Psoas muscle (tissue), 8 donors: ENCODE data around the gene CDC42BPA. TPM values are rescaled to one million over a fixed set of nuclear protein-coding genes. Genes with fewer than 3 reads are reported as not detected.

Source experiments
- ATAC-seq, 4 donors: fragments of 200-7000 bp; cut with Tn5 transposase; one replicate each; pipeline ENCODE4 v1.9.1; 2020; ENCODE audit warnings: moderate library complexity in 3 of 4, mild to moderate bottlenecking in 2 of 4
- DNase-seq, 2 donors: peaks; one replicate each; pipeline ENCODE4 v3.0.0-alpha.2; 2020
- H3K27ac ChIP-seq: fragments of 200-600 bp; one replicate; pipeline ENCODE4 v1.8.0; 2022
- H3K27me3 ChIP-seq, 3 donors: fragments of 200-600 bp in 1 of 3; one replicate each; pipeline versions ENCODE4 v1.6.1 to v1.8.0; 2013 to 2022; ENCODE audit warnings: low read length in 2 of 3, mild to moderate bottlenecking in 2 of 3, moderate library complexity in 1 of 3; ENCODE audit not compliant: insufficient read depth in 3 of 3
- H3K36me3 ChIP-seq, 2 donors: fragments of 200-600 bp in 1 of 2; one replicate each; pipeline versions ENCODE4 v1.6.1 to v1.8.0; 2013 to 2022; ENCODE audit warnings: low read depth in 1 of 2, mild to moderate bottlenecking in 1 of 2, moderate library complexity in 1 of 2; ENCODE audit not compliant: insufficient read depth in 1 of 2
- H3K4me1 ChIP-seq: fragments of 200-600 bp; one replicate; pipeline ENCODE4 v1.8.0; 2022
- H3K4me3 ChIP-seq: fragments of 200-600 bp; one replicate; pipeline ENCODE4 v1.8.0; 2022; ENCODE audit warnings: mild to moderate bottlenecking
- H3K9me3 ChIP-seq: fragments of 200-600 bp; one replicate; pipeline ENCODE4 v1.8.0; 2022
- CTCF ChIP-seq: fragments of 200-600 bp; IDR thresholded peaks from one replicate; pipeline ENCODE4 v1.8.0; 2022; ENCODE audit warnings: antibody characterized with exemption
- WGBS, 3 donors: extraction: QIAGEN DNeasy Blood & Tissue Kit; methylation state at CpG; one replicate each; pipeline versions ENCODE4 v1.1.6 to v1.1.7; 2013; 5-methylcytosine and 5-hydroxymethylcytosine counted together
- intact Hi-C, 2 donors: fragments of 100-400 bp; cut with DNase I; formaldehyde crosslinking; loops; one replicate each; pipeline versions ENCODE4 v1.11.0 to v1.14.2; 2022
- polyA plus RNA-seq, 3 donors: library from polyadenylated mRNA; stranded (reverse); fragments of 200-250 nt; gene quantifications; one replicate each; pipeline ENCODE4 v1.2.3, GENCODE V29; 2013
- total RNA-seq, 4 donors: library from RNA; stranded (reverse); fragmentation: NEBNext Ultra II Directional in 2 of 4; extraction: Animal tissue kit (Norgen Biotek cat#: 25700) in 2 of 4; gene quantifications; one replicate each; pipeline versions ENCODE4 v1.2.1 to v1.2.4, GENCODE V29; 2021 to 2023
- donor health status: healthy with polysubstance abuse.
- donor health status: DM: no; HTN: no; CAD: no; lungs with moderate emphysema.
- donor health status: Bipolar disorder and iron deficiency.
- donor health status: healthy.
- donor health status: DM: yes; HTN: yes; CAD: no.
- donor health status: DM: no; HTN: no; CAD: no.
- donor health status: DM: no; HTN: no; CAD: no.
- donor health status: DM: yes; HTN: yes; CAD: no.

The CDC42BPA gene
- total and polyA plus RNA-seq, 7 donors: 5.3 to 23.0 (median 15.7) TPM

DNA sequence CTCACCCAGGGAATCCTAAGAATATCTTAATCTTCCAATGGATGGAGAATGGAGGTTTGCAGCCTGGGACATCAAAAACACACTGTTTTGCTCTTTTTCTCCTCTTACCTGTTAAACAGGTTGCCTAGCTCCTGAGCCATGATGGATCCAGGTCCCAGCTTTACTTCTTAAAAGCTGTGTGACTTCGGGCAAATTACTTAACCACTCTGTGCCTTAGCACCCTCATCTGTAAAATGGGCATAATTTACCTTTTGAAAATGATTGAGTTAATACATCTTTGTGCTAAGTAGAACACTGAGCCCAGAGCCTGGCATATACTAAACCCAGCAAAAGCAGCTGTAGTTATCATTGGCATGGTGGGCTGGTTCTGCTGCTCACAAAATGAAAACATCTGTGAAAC, 368.0 kb downstream of the CDC42BPA start:
- intact Hi-C loops: no loop called here
- DNase-seq (no peak), ATAC-seq (no peak)
- Histone ChIP-seq H3K36me3 (peaks cover 0 to 36% of the 10 kb centered on the region in 2 donors), H3K27ac (peak overlapping the region; percentile 97), H3K4me1 (peaks cover 63% of the 10 kb centered on the region), H3K27me3 (no peaks in the 10 kb centered on the region), H3K9me3 (no peaks in the 10 kb centered on the region), H3K4me3 (no peak overlapping the region)
- 93 to 100% (median 94%) methylated on average over 1 of the region's 1 CpG for WGBS, 3 donors
- no peak for TF ChIP-seq CTCF

DNA sequence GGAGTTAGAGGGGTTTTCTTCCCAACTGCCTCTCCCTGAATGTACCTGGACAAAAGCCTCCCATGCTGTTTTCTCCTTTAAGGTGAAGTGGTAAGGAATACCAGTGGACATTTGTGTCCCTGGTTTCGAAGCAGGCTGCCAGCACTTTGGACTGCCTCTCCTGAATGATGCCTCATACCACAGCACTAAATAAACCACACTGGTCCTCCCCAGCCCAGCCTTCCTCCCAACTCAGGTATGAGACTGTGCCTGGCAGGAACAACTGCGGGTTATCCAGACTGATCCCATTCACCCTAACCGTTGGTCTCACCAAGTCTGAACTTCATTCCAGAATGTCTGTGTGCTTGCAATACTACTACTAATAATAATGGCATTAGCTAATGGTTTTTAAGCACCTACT, 368.9 kb downstream of the CDC42BPA start:
- peaks cover 70% of the 10 kb centered on the region for H3K4me1 ChIP-seq
- TF ChIP-seq CTCF: no peak

DNA sequence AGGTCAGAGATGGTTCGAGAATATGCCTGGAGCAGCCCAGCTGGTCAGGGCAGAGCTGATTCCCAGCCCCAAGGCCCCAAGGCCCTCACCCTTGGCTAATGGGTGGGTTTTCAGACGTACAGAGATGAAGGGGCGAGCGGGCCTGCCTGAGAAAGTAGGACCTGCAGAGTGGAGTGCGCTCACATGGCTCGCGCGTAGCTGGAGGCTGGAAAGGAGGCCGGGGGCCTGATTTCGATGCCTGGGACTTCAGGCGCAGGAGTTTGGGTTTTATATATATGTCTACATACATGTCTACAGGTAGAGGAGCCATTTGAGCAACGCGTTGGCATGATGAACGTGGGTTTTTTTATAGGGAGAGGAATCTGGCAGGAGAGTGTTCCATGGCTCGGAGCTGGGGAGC, 369.3 kb downstream of the CDC42BPA start:
- no peak for TF ChIP-seq CTCF
- H3K36me3 ChIP-seq: peaks cover 0 to 29% of the 10 kb centered on the region in 2 donors
- WGBS, 3 donors: 65 to 77% (median 74%) methylated on average over 15 of the region's 15 CpGs
- peak overlapping the region; percentile 97 for H3K27ac ChIP-seq
- no peak for ATAC-seq
- H3K9me3 ChIP-seq: no peaks in the 10 kb centered on the region
- H3K27me3 ChIP-seq: no peaks in the 10 kb centered on the region
- DNase-seq: no peak
- H3K4me3 ChIP-seq: no peak overlapping the region
- peaks cover 74% of the 10 kb centered on the region for H3K4me1 ChIP-seq
- intact Hi-C loops: no loop called here

More for the DNA sequence above, 368.9 kb downstream of the CDC42BPA start:
- peaks cover 0 to 30% of the 10 kb centered on the region in 2 donors for H3K36me3 ChIP-seq
- DNase-seq (no peak), ATAC-seq (no peak)
- no peak overlapping the region for H3K4me3 ChIP-seq
- WGBS, 3 donors: 41 to 49% (median 46%) methylated on average over 3 of the region's 3 CpGs
- H3K27me3 ChIP-seq: no peaks in the 10 kb centered on the region
- intact Hi-C loops: no loop called here
- peak overlapping the region; percentile 97 for H3K27ac ChIP-seq
- no peaks in the 10 kb centered on the region for H3K9me3 ChIP-seq

- intact Hi-C loops: no loop called here
- TF ChIP-seq CTCF: no peak
- ATAC-seq: no peak
- Histone ChIP-seq H3K4me1 (peaks cover 79% of the 10 kb centered on the region), H3K27me3 (no peaks in the 10 kb centered on the region), H3K36me3 (peaks cover 0 to 24% of the 10 kb centered on the region in 2 donors), H3K4me3 (no peak overlapping the region), H3K9me3 (no peaks in the 10 kb centered on the region), H3K27ac (peak overlapping the region; percentile 97)
- WGBS, 3 donors: 54 to 79% (median 62%) methylated on average over 6 of the region's 6 CpGs
- no peak for DNase-seq
These were observed 369.8 kb downstream of the CDC42BPA start for GRCh38 chr1:226948480-226948879.

DNA sequence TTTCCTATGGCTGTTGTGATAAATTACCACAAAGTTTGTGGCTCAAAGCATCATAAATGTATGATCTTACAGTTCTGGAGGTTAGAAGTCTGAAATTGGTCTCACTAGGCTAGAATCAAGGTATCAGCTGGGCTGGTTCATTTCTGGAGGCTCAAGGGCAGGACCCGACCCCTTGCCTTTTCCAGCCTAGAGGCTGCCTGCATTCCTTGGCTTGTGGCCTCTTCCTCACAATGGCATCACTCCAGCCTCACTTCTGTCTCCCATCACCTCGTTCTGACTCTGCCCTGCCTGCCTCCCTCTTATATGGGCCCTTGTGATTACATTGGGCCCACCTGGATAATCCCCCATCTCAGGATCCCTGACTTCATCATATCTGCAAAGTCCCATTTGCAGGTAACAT, 370.2 kb downstream of the CDC42BPA start:
- Histone ChIP-seq H3K4me3 (no peak overlapping the region), H3K4me1 (peaks cover 81% of the 10 kb centered on the region), H3K27ac (peak overlapping the region; percentile 97), H3K9me3 (no peaks in the 10 kb centered on the region), H3K27me3 (no peaks in the 10 kb centered on the region), H3K36me3 (peaks cover 0 to 20% of the 10 kb centered on the region in 2 donors)
- no peak for ATAC-seq
- intact Hi-C loops: no loop called here
- TF ChIP-seq CTCF: no peak
- DNase-seq: no peak
- 30 to 44% (median 44%) methylated on average over 2 of the region's 2 CpGs for WGBS, 3 donors
